D341Med (cell line): ENCODE data around the gene SIPA1L3.
"Not testable (repeated sequence)": the region's sequence is repeated elsewhere in the genome, so short reads cannot be mapped to it uniquely, and the experiment has no call there.

Experiments used
- DNase-seq: peaks from one replicate; pipeline ENCODE4 v3.0.0; 2012; ENCODE audit warnings: low spot score

SIPA1L3 gene

GRCh38 chr19:37906869-37907734 is at the start of gene SIPA1L3:
SIPA1L3 (plus strand) TSS chr19:37907208; CDS start chr19:38081566, 174,358 bp downstream.
- peak; percentile 91 for DNase-seq

DNA sequence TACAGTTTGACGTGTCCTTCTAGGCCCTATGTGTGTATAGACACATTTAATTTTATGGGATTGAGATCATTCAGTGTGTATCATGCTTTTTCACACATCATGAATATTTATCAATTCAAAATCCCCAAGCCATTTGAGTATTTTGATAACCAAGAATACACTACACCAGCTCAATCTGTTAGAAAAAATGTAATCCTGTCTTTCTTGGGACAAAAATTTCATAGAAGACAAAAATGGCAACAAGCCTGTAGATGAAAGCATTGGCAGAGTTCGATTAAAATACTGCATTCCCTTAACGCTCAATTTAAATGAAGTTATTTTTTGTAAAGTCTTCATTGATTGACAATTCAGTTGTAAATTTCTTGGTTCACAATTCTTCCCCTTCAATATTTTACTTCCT is 42.5 kb upstream of the SIPA1L3 start:
- DNase-seq, result no peak

- DNase-seq, result not testable (repeated sequence)
These were observed 41.1 kb upstream of the SIPA1L3 start for GRCh38 chr19:37865930-37866329.

- DNase-seq, result no peak
These were observed 39.2 kb upstream of the SIPA1L3 start for GRCh38 chr19:37867831-37868230.

- no peak for DNase-seq
These were observed 37.2 kb upstream of the SIPA1L3 start for GRCh38 chr19:37869766-37870340.

GRCh38 chr19:37872383-37872782 is 34.6 kb upstream of the SIPA1L3 start:
- no peak for DNase-seq

GRCh38 chr19:37874784-37875183 is 32.2 kb upstream of the SIPA1L3 start:
- DNase-seq, result no peak

DNA sequence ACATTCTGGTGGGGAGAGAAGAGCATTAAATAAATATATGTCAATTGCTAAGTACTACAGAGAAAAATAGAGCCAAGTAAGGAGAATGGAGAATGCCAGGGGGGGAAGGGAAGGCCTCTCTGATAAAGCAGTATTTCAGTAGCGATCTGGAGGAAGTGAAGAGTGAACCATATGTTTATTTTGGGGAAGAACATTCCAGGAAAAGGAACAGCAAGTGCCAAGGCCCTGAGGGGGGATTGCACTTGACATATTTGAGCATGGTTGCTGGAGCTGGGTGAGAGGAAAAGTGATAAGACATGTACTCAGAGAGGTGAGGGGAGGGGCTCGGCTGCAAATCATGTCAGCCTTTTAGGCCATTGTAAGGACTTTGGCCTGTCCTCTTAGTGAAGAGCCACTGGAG is 31.0 kb upstream of the SIPA1L3 start:
- DNase-seq, result no peak

DNA sequence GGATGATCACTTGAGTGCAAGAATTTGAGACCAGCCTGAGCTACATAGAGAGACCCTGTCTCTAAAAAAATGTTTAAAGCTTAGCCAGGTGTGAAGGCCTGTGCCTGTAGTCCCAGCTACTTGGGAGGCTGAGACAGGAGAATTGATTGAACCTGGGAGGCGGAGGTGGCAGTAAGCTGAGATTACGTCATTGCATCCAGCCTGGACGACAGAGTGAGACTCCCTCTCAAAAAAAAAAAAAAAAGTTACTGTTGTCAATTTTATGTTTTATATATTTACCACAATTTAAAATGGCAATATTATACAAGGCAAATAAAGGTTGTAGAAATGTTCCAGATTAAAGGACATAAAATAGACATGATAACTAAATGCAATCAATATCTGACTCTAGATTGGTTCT is 29.9 kb upstream of the SIPA1L3 start:
- DNase-seq, result no peak

GRCh38 chr19:37885392-37885791 is 21.6 kb upstream of the SIPA1L3 start:
- no peak for DNase-seq

DNA sequence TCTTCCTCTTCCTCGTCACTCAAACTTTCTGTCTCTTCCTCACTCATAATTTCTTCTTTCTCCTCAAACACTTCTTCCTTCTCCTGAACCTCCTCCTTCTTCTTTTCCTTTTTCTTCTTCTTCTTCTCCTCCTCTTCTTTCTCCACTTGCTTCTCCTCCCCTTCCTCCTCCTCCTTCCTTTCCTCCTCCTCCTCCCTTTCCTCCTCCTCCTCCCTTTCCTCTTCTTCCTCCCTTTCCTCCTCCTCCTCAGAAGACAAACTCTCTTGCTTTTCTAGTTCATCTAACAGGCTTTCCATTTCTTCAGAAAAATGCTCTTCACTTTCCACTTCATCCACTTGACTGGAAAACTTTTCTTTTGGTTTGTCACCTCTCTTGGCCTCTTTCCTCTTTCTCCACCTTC is 20.4 kb upstream of the SIPA1L3 start:
- DNase-seq, result no peak

DNA sequence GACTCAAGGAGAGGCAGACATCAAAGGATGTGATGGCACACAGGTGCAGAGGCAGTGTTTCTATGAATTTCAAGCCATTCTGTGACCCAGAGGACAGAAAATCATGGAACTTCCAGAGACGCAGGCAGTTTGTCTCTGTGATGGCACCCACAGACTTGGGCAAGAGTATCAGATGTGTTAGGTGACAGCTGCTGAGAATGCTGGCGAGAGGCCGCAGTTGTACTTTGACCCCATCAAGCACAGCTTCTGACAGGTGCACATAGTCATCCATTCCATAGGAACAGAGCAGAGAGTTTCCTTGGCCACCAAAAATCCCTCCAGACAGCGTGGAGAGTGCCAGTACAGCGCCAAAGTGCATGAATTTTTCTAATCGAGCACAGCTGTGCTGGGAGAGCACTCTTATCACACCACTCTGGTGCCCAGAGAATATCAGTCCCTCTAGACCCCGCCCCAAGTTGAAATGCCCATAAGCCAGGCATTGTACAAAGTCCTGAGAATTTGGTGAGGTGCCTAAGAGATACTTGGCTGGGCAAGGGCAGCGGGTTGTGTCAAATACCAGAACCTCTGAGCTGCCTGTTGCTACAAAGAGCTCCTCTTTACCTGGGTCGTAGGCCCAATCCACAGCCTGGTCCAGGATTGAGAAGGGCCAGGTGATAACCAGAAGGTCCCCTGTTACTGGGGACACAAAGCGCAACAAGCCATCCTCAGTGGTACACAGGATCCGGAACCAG is 13.0 kb upstream of the SIPA1L3 start:
- no peak for DNase-seq

DNA sequence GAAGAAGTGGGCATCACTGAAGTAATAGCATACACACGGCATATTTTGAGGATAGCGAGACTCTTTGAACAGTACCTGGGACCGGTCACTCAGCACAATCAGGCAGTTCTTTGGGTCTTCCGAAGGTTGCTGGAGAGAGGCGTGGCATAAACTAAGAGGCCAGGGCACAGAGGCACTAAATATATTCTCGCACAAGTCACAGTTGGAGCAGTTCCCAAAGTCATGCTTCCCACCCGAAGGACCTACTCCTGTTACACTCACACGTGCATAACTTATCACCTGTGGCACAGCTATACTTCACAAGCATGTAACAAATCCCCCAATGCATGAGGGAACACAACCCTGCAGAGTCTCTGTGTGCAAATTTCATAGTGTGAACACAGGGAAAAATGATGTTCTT is 10.8 kb upstream of the SIPA1L3 start:
- DNase-seq, result no peak

DNA sequence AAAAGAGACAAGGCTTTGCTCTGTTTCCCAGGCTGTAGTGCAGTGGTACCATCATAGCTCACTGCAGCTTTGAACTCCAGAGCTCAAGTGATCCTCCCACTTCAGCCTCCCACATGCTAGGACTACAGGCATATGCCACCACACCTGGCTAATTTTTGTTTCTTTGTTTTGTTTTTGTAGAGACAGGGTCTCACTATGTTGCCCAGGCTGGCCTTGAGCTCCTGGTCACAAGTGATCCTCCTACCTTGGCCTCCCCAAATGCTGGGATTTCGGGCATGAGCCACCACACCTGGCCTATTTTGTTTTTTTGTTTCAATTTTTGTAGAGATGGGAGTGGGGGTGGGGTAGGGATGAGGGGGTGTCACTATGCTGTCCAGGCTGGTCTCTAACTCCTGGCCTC is 7.6 kb upstream of the SIPA1L3 start:
- no peak for DNase-seq

- DNase-seq, result no peak
These were observed 7.0 kb upstream of the SIPA1L3 start for GRCh38 chr19:37899966-37900365.

- peak; percentile 81 for DNase-seq
These were observed 4.3 kb upstream of the SIPA1L3 start for GRCh38 chr19:37902668-37903067.

DNA sequence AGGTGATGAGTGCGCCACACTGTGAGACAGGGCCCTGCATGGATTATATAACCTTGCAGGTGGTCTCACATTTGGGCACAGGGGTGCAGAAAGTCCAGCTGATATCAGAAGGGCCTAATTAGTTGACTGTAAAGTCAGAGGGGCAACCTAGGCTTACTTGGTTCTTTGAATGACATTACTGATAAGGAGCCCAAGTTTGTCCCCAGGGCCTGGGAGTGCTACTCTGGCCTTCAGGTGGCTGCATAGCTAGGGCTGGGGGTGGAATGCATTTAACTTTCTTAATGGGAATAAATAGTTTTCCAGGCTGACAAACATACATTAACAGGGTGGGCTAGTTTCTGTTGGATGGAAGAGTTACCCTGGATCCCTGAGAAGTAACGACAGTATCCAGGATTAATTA is 3.9 kb upstream of the SIPA1L3 start:
- DNase-seq, result no peak

- DNase-seq, result peak; percentile 90
These were observed 801 bp upstream of the SIPA1L3 start, which contains the start of gene WDR87 for GRCh38 chr19:37905946-37906868. WDR87 (minus strand) TSS chr19:37906594; CDS start chr19:37898239, 8,355 bp downstream.

- DNase-seq, result no peak
These were observed 887 bp downstream of the SIPA1L3 start for GRCh38 chr19:37907735-37908455.

GRCh38 chr19:37909661-37910199 is 2.7 kb downstream of the SIPA1L3 start:
- no peak for DNase-seq

GRCh38 chr19:37914908-37915307 is 7.9 kb downstream of the SIPA1L3 start:
- DNase-seq, result no peak
